H1 (cell line): ENCODE measurements around the gene SLC25A4. TPM values are rescaled to one million over a fixed set of nuclear protein-coding genes. Genes with fewer than 3 reads are reported as not detected.
A peak's percentile ranks its signal among the peaks of the same experiment; 100 is the strongest.

Source experiments
- CTCF ChIA-PET: fragments of 300-600 bp; sonication (Branson Sonifier 250); formaldehyde crosslinking; loops from one replicate; lab custom pipeline; 2021; ENCODE audit not compliant: partially characterized antibody; lab: Charles Lee
- POLR2A ChIA-PET: fragments of 300-600 bp; sonication (Branson Sonifier 250); formaldehyde crosslinking; loops from one replicate; lab custom pipeline; 2021; ENCODE audit warnings: inconsistent platforms; ENCODE audit not compliant: partially characterized antibody; lab: Charles Lee
- DNase-seq, 2 experiments: peaks; one replicate each; pipeline versions ENCODE4 v3.0.0 to v3.0.0-alpha.2; 2010 to 2022; ENCODE audit warnings: low spot score in 2 of 2, low read depth in 1 of 2, mixed read lengths in 1 of 2
- FAIRE-seq: peaks from 2 replicates; lab custom pipeline; 2011; peaks lifted over from hg19 to GRCh38; lab: Jason Lieb, UNC
- H2AFZ ChIP-seq: 2 replicates; pipeline ENCODE4 v1.8.1; 2012; ENCODE audit warnings: low read length, inconsistent platforms
- H2AK5ac ChIP-seq: 2 replicates; pipeline ENCODE4 v1.6.1; 2013; ENCODE audit warnings: low read depth, low read length
- H2BK120ac ChIP-seq: replicated peaks from 2 replicates; pipeline ENCODE3; 2013; ENCODE audit warnings: low read depth, low read length, inconsistent platforms
- H2BK12ac ChIP-seq: 2 replicates; pipeline ENCODE4 v1.6.1; 2013; ENCODE audit warnings: low read depth, low read length
- H2BK15ac ChIP-seq: 2 replicates; pipeline ENCODE4 v1.6.1; 2013; ENCODE audit warnings: low read length
- H2BK20ac ChIP-seq: 2 replicates; pipeline ENCODE4 v1.6.1; 2013; ENCODE audit warnings: low read length
- H2BK5ac ChIP-seq: 2 replicates; pipeline ENCODE4 v1.6.1; 2013; ENCODE audit warnings: low read depth, low read length
- H3K14ac ChIP-seq: 2 replicates; pipeline ENCODE4 v1.6.1; 2013; ENCODE audit warnings: inconsistent platforms; ENCODE audit not compliant: insufficient read length
- H3K18ac ChIP-seq: 2 replicates; pipeline ENCODE4 v1.6.1; 2013; ENCODE audit warnings: low read length; ENCODE audit errors: extremely low read depth
- H3K23ac ChIP-seq: 2 replicates; pipeline ENCODE4 v1.6.1; 2013; ENCODE audit warnings: inconsistent platforms; ENCODE audit not compliant: insufficient read length
- H3K23me2 ChIP-seq: 2 replicates; pipeline ENCODE4 v1.6.1; 2013; ENCODE audit warnings: low read depth, low read length
- H3K27ac ChIP-seq: 2 replicates; pipeline ENCODE4 v1.6.1; 2011; ENCODE audit warnings: low read depth, low read length, inconsistent platforms
- H3K27me3 ChIP-seq, 4 experiments: replicated peaks in 1 of 4; 1 replicate in 1 of 4; 2 replicates in 3 of 4; pipeline versions ENCODE4 v1.6.1 to v1.8.1; 2011 to 2013; ENCODE audit warnings: low read length in 3 of 4, mild to moderate bottlenecking in 3 of 4, inconsistent platforms in 2 of 4, mixed read lengths in 2 of 4, moderate library complexity in 1 of 4; ENCODE audit not compliant: control insufficient read depth in 3 of 4, insufficient read depth in 3 of 4; ENCODE audit errors: extremely low read depth in 1 of 4
- H3K36me3 ChIP-seq, 4 experiments: 2 replicates each; pipeline versions ENCODE4 v1.6.1 to v1.8.1; 2011 to 2013; ENCODE audit warnings: mild to moderate bottlenecking in 4 of 4, low read length in 3 of 4, moderate library complexity in 2 of 4, control low read depth in 1 of 4, inconsistent platforms in 1 of 4; ENCODE audit not compliant: insufficient read depth in 4 of 4, control insufficient read depth in 2 of 4
- H3K4ac ChIP-seq: replicated peaks from 2 replicates; pipeline ENCODE3; 2013; ENCODE audit warnings: low read length, low read depth, mixed read lengths, inconsistent platforms; ENCODE audit not compliant: insufficient read length
- H3K4me1 ChIP-seq, 4 experiments: replicated peaks in 1 of 4; 1 replicate in 1 of 4; 2 replicates in 3 of 4; pipeline versions ENCODE4 v1.6.1 to v1.8.1; 2011 to 2013; ENCODE audit warnings: low read length in 3 of 4, inconsistent platforms in 2 of 4, mixed read lengths in 1 of 4; ENCODE audit not compliant: insufficient read depth in 4 of 4, control insufficient read depth in 3 of 4
- H3K4me2 ChIP-seq, 2 experiments: 2 replicates each; pipeline versions ENCODE4 v1.6.1 to v1.8.1; 2011 to 2013; ENCODE audit warnings: low read depth in 2 of 2, low read length in 2 of 2, control low read depth in 1 of 2, inconsistent platforms in 1 of 2, mild to moderate bottlenecking in 1 of 2; ENCODE audit not compliant: insufficient read depth in 1 of 2
- H3K4me3 ChIP-seq, 4 experiments: fragments of 200-600, 300-600 bp in 1 of 4; sonication (generic), shearing (Covaris generic), sonication (Bioruptor Twin) in 1 of 4; 2 replicates each; pipeline versions ENCODE4 v1.5.1 to v1.8.1; 2011 to 2016; ENCODE audit warnings: low read length in 4 of 4, low read depth in 3 of 4, control low read depth in 2 of 4, inconsistent platforms in 2 of 4, mild to moderate bottlenecking in 2 of 4, mixed read lengths in 1 of 4, moderate library complexity in 1 of 4; ENCODE audit not compliant: insufficient read depth in 2 of 4; ENCODE audit errors: extremely low read depth in 1 of 4
- H3K56ac ChIP-seq: replicated peaks from 2 replicates; pipeline ENCODE3; 2013; ENCODE audit warnings: low read depth, mild to moderate bottlenecking, mixed read lengths, low read length, inconsistent platforms; ENCODE audit not compliant: insufficient read length
- H3K79me1 ChIP-seq: 2 replicates; pipeline ENCODE4 v1.6.1; 2013; ENCODE audit warnings: low read depth, low read length, control low read depth
- H3K79me2 ChIP-seq, 2 experiments: 2 replicates each; pipeline versions ENCODE4 v1.6.1 to v1.8.1; 2012 to 2013; ENCODE audit warnings: low read length in 2 of 2, mild to moderate bottlenecking in 2 of 2, inconsistent platforms in 1 of 2; ENCODE audit not compliant: insufficient read depth in 2 of 2, control insufficient read depth in 1 of 2
- H3K9ac ChIP-seq, 4 experiments: replicated peaks in 1 of 4; 1 replicate in 1 of 4; 2 replicates in 3 of 4; pipeline versions ENCODE4 v1.6.1 to v1.8.1; 2011 to 2013; ENCODE audit warnings: low read depth in 3 of 4, low read length in 3 of 4, control low read depth in 2 of 4, mild to moderate bottlenecking in 2 of 4, moderate library complexity in 2 of 4, inconsistent platforms in 1 of 4; ENCODE audit errors: extremely low read depth in 1 of 4
- H3K9me3 ChIP-seq, 2 experiments: 2 replicates each; pipeline versions ENCODE4 v1.6.1 to v1.8.1; 2012 to 2013; ENCODE audit warnings: mild to moderate bottlenecking in 2 of 2, moderate library complexity in 2 of 2, control low read depth in 1 of 2, inconsistent platforms in 1 of 2, low read depth in 1 of 2, low read length in 1 of 2, mixed read lengths in 1 of 2; ENCODE audit not compliant: insufficient read depth in 2 of 2
- H4K20me1 ChIP-seq, 2 experiments: replicated peaks in 1 of 2; 2 replicates each; pipeline versions ENCODE3 to v1.8.1; 2011 to 2013; ENCODE audit warnings: inconsistent platforms in 2 of 2, low read length in 2 of 2, mild to moderate bottlenecking in 1 of 2; ENCODE audit not compliant: insufficient read depth in 2 of 2, control insufficient read depth in 1 of 2
- H4K5ac ChIP-seq: 2 replicates; pipeline ENCODE4 v1.6.1; 2013; ENCODE audit warnings: low read length, low read depth, mixed read lengths, inconsistent platforms; ENCODE audit not compliant: insufficient read length
- H4K8ac ChIP-seq: 2 replicates; pipeline ENCODE4 v1.8.0; 2013; ENCODE audit warnings: mild to moderate bottlenecking, moderate library complexity, low read length, inconsistent platforms; ENCODE audit not compliant: insufficient read depth; ENCODE audit errors: extremely low read depth
- H4K91ac ChIP-seq: replicated peaks from 2 replicates; pipeline ENCODE3; 2013; ENCODE audit warnings: low read length, mixed read lengths, inconsistent platforms; ENCODE audit not compliant: insufficient read length
- CTBP2 ChIP-seq: IDR thresholded peaks from 2 replicates; pipeline ENCODE4 v1.7.0; 2011; ENCODE audit warnings: borderline replicate concordance, mild to moderate bottlenecking, moderate library complexity, mixed read lengths, low read length; ENCODE audit not compliant: insufficient read depth, insufficient read length
- KDM5A ChIP-seq: fragments of 200-600 bp; IDR thresholded peaks from 2 replicates; pipeline ENCODE4 v1.7.1; 2012; ENCODE audit warnings: mild to moderate bottlenecking, low read length, inconsistent platforms, mixed read lengths
- MAX ChIP-seq: IDR thresholded peaks from 2 replicates; pipeline ENCODE4 v1.6.1; 2012; ENCODE audit warnings: inconsistent platforms
- RXRA ChIP-seq: IDR thresholded peaks from 2 replicates; pipeline ENCODE4 v1.6.1; 2011; ENCODE audit warnings: low read depth, mild to moderate bottlenecking, low read length, moderate library complexity; ENCODE audit not compliant: insufficient read depth
- WGBS, 2 experiments: shearing (Covaris generic) in 1 of 2; methylation state at CpG; one replicate each; pipeline versions ENCODE4 v1.1.6 to v1.1.7; 2013 to 2015; ENCODE audit warnings: low lambda C conversion rate in 2 of 2, mixed read lengths in 2 of 2, inconsistent platforms in 1 of 2, low coverage in 1 of 2, missing lambda C conversion rate in 1 of 2; ENCODE audit not compliant: insufficient replicate concordance in 2 of 2, insufficient coverage in 1 of 2, insufficient read length in 1 of 2; ENCODE audit errors: extremely low coverage in 1 of 2, missing lambda C conversion rate in 1 of 2; 5-methylcytosine and 5-hydroxymethylcytosine counted together
- polyA plus RNA-seq, 7 experiments: library from polyadenylated mRNA; depleted of rRNA in 3 of 7; stranded (reverse) in 5 of 7; unstranded in 2 of 7; fragments of >200 nt in 5 of 7; fragments of 200-250 nt in 2 of 7; gene quantifications; 1 replicate in 5 of 7; 2 replicates in 1 of 7; 4 replicates in 1 of 7; pipeline versions ENCODE4 v1.2.1 to v1.2.3, GENCODE V29; 2011 to 2013; ENCODE audit warnings: missing spikeins in 2 of 7, mixed read lengths in 2 of 7
- total RNA-seq: library from RNA; stranded (reverse); fragmentation: NEBNext Ultra II Directional; extraction: Animal tissue kit (Norgen Biotek cat#: 25700); gene quantifications from 2 replicates; pipeline ENCODE4 v1.2.1, GENCODE V29; 2021

Gene SLC25A4
- total and polyA plus RNA-seq, 2 of the 8 experiments (the other 6 are each of a cell fraction or from before 2014, with no cell fraction given): 41.3 to 42.0 TPM

GRCh38 chr4:185119927-185120630, 23.0 kb upstream of the SLC25A4 start:
- peak overlapping the region; percentile 64; the same call in 1 of the 2 replicates for H2BK12ac ChIP-seq
- peak overlapping the region; percentile 25; the same call in 1 of the 2 replicates for H3K27ac ChIP-seq
- no peaks in the 10 kb centered on the region for H3K79me2 ChIP-seq
- H3K4me3 ChIP-seq: no peak overlapping the region; a peak in 1 of 8 replicates
- peak overlapping the region; percentile 9 for H4K5ac ChIP-seq
- peaks cover 0 to 9% (median 6%) of the 10 kb centered on the region in 4 experiments; a peak in 5 of 7 replicates for H3K4me1 ChIP-seq
- 0 out of 2 replicates have a peak overlapping the region, but pooled peaks have one; percentile 56 for H2BK20ac ChIP-seq
- no peak overlapping the region for H4K91ac ChIP-seq
- no peaks in the 10 kb centered on the region for H3K23me2 ChIP-seq
- FAIRE-seq: no peak
- no peak overlapping the region for H2AK5ac ChIP-seq
- H2BK15ac ChIP-seq: no peak overlapping the region
- H3K79me1 ChIP-seq: no peaks in the 10 kb centered on the region
- WGBS, 2 experiments: 66% methylated on average over 3 of the region's 3 CpGs; no CpG with 5 or more reads in 1 of the 2 experiments
- no peak overlapping the region for H3K4ac ChIP-seq
- H2AFZ ChIP-seq: no peak overlapping the region
- H4K8ac ChIP-seq: no peak overlapping the region
- no peaks in the 10 kb centered on the region for H3K9me3 ChIP-seq
- TF ChIP-seq CTBP2: no peak
- TF ChIP-seq MAX: no peak
- no peak for TF ChIP-seq KDM5A
- no peak for TF ChIP-seq RXRA
- no peak overlapping the region for H2BK5ac ChIP-seq
- ChIA-PET CTCF (interaction anchor here (0.6 to 2.1 kb wide), 6 partner anchors 14 to 918 kb away, joined by 3 to 9 read pairs (median 3); no protein-coding TSS in a partner anchor), POLR2A (interaction anchor here (0.8 to 1.3 kb wide), 2 partner anchors 23 to 33 kb away, joined by 3 to 4 read pairs; partner anchors contain the start of gene SLC25A4)
- H4K20me1 ChIP-seq: no peaks in the 10 kb centered on the region
- H3K18ac ChIP-seq: 0 out of 2 replicates have a peak overlapping the region, but pooled peaks have one; percentile 24
- peak in 1 of 2 experiments; percentile 40 for DNase-seq
- no peak overlapping the region for H3K23ac ChIP-seq
- no peaks in the 10 kb centered on the region for H3K27me3 ChIP-seq
- no peak overlapping the region for H3K14ac ChIP-seq
- no peaks in the 10 kb centered on the region for H3K36me3 ChIP-seq
- H3K4me2 ChIP-seq: peak overlapping the region in 1 of 2 experiments; percentile 34; a peak in 2 of 4 replicates
- H3K56ac ChIP-seq: no peak overlapping the region
- no peak overlapping the region for H3K9ac ChIP-seq
- H2BK120ac ChIP-seq: no peak overlapping the region
